A673 (cell line): ENCODE measurements around the gene MFRP. TPM values are rescaled to one million over a fixed set of nuclear protein-coding genes. Genes with fewer than 3 reads are reported as not detected.

Source experiments
- BruUV-seq: library from RNA; stranded (reverse); fragments of 400-500 nt; replicated peaks from 2 replicates; lab custom pipeline; 2021; lab: Mats Ljungman, UMichigan
- CTCF ChIA-PET: fragments of 300-600 bp; sonication (Branson Sonifier 250); formaldehyde crosslinking; loops from one replicate; lab custom pipeline; 2022; ENCODE audit warnings: antibody characterized with exemption; lab: Charles Lee
- POLR2A ChIA-PET: fragments of 300-600 bp; sonication (Branson Sonifier 250); formaldehyde crosslinking; loops from one replicate; lab custom pipeline; 2022; ENCODE audit warnings: antibody characterized with exemption; ENCODE audit not compliant: low non-redundant PET; lab: Charles Lee
- DNase-seq: peaks from one replicate; pipeline ENCODE4 v3.0.0-alpha.2; 2015; ENCODE audit warnings: low spot score
- H3K27ac ChIP-seq: fragments of 200-600 bp; sonication (generic); 2 replicates; pipeline ENCODE4 v1.5.1; 2016; ENCODE audit warnings: mixed run types, low read depth, mild to moderate bottlenecking, mixed read lengths, antibody characterized with exemption, low read length; ENCODE audit not compliant: poor library complexity, severe bottlenecking
- H3K27me3 ChIP-seq: fragments of 200-600 bp; sonication (generic); replicated peaks from 2 replicates; pipeline ENCODE4 v1.6.1; 2017; ENCODE audit warnings: mixed run types, low read depth, mild to moderate bottlenecking, mixed read lengths, antibody characterized with exemption, low read length; ENCODE audit not compliant: insufficient read depth, poor library complexity
- H3K36me3 ChIP-seq: fragments of 200-600 bp; sonication (generic); 2 replicates; pipeline ENCODE4 v1.6.1; 2016; ENCODE audit warnings: mixed run types, mild to moderate bottlenecking, mixed read lengths, antibody characterized with exemption, low read length; ENCODE audit not compliant: insufficient read depth, poor library complexity, severe bottlenecking
- H3K4me1 ChIP-seq: fragments of 200-600 bp; sonication (generic); 2 replicates; pipeline ENCODE4 v1.6.1; 2017; ENCODE audit warnings: mixed run types, mild to moderate bottlenecking, mixed read lengths, antibody characterized with exemption, low read length; ENCODE audit not compliant: insufficient read depth, poor library complexity, severe bottlenecking
- H3K4me3 ChIP-seq: fragments of 200-600 bp; sonication (generic); 2 replicates; pipeline ENCODE4 v1.5.1; 2016; ENCODE audit warnings: low read depth, mixed run types, mild to moderate bottlenecking, mixed read lengths, low read length; ENCODE audit not compliant: poor library complexity, severe bottlenecking
- H3K9me3 ChIP-seq: fragments of 200-600 bp; sonication (generic); 2 replicates; pipeline ENCODE4 v1.6.1; 2016; ENCODE audit warnings: mixed run types, low read depth, mild to moderate bottlenecking, mixed read lengths, antibody characterized with exemption, low read length; ENCODE audit not compliant: poor library complexity, severe bottlenecking
- EZH2 ChIP-seq: fragments of 200-600 bp; sonication (generic); IDR thresholded peaks from 2 replicates; pipeline ENCODE4 v1.6.1; 2017; ENCODE audit warnings: borderline replicate concordance, low read depth, mild to moderate bottlenecking, mixed read lengths, antibody characterized with exemption, low read length; ENCODE audit not compliant: poor library complexity, severe bottlenecking
- intact Hi-C: fragments of 100-400 bp; cut with micrococcal nuclease; formaldehyde crosslinking; loops from one replicate; pipeline ENCODE4 v1.10.0; 2022; ENCODE audit not compliant: unreplicated experiment
- total RNA-seq: library from RNA; stranded (reverse); gene quantifications from 2 replicates; pipeline ENCODE4 v1.2.3, GENCODE V29; 2021
- TF ChIP-seq, protein P1 (sequence below): fragments of 300-800, 200-600 bp; sonication (generic); conservative IDR thresholded peaks from 2 replicates; pipeline ENCODE4 v1.5.1; 2017; ENCODE audit warnings: low read depth, mild to moderate bottlenecking, antibody characterized with exemption, low read length, moderate library complexity, mixed read lengths

MFRP gene
- total RNA-seq, 1 experiment from 2014 or later, result not detected

DNA sequence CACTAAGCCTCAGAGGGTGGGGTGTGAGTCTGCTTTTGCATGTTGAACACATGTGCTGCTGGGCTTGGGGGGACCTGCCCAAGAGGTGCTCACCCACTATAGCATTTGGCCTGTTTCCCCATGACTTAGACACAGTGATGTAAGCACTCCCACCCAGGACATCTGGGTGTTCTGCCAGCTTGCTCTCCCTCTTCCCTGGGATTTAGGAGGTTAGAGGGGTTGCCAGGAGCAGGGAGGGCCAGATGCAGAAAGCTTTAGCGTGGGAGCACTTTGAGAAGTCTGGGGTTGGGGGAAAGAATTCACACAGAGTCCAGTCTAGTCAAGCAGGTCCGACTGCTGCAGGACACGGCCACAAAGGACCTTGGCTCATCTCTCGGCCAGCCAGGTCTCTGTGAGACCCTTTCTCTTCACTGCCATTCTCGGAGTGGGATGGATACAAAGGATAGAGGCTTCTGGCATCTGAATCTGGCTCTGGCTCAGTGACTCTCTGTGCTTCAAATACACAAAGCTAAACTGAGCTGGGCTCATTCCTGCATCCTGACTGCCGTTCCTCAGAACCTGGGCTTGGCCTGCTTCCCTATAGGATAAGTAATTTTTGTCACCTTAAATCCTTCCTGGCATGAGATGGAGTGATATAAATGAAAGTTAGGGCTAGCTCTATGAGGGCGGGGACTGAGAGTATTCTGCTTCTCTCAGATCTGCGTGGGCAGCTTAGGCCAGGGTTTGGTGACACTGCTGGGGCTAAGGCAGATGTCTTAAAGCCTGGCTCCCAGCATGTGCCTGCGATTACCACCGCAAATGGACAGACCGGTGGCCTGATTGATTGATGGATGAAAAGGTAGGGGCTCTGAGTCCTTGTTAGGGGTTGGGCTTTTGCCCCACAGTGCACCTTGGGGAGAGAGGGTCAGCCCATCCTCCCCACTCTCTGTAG lies 20.4 kb upstream of the MFRP start:
- Histone ChIP-seq H3K27ac (no peak overlapping the region), H3K36me3 (no peaks in the 10 kb centered on the region), H3K4me1 (peaks cover 44% of the 10 kb centered on the region), H3K9me3 (no peaks in the 10 kb centered on the region), H3K4me3 (no peak overlapping the region), H3K27me3 (no peaks in the 10 kb centered on the region)
- no TSS peak for BruUV-seq
- no peak for DNase-seq
- POLR2A ChIA-PET, result no interaction called here
- CTCF ChIA-PET, result no interaction called here
- TF ChIP-seq, protein P1, sequence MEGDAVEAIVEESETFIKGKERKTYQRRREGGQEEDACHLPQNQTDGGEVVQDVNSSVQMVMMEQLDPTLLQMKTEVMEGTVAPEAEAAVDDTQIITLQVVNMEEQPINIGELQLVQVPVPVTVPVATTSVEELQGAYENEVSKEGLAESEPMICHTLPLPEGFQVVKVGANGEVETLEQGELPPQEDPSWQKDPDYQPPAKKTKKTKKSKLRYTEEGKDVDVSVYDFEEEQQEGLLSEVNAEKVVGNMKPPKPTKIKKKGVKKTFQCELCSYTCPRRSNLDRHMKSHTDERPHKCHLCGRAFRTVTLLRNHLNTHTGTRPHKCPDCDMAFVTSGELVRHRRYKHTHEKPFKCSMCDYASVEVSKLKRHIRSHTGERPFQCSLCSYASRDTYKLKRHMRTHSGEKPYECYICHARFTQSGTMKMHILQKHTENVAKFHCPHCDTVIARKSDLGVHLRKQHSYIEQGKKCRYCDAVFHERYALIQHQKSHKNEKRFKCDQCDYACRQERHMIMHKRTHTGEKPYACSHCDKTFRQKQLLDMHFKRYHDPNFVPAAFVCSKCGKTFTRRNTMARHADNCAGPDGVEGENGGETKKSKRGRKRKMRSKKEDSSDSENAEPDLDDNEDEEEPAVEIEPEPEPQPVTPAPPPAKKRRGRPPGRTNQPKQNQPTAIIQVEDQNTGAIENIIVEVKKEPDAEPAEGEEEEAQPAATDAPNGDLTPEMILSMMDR, result no peak
- no peak for TF ChIP-seq EZH2
- intact Hi-C loops, result no loop called here

DNA sequence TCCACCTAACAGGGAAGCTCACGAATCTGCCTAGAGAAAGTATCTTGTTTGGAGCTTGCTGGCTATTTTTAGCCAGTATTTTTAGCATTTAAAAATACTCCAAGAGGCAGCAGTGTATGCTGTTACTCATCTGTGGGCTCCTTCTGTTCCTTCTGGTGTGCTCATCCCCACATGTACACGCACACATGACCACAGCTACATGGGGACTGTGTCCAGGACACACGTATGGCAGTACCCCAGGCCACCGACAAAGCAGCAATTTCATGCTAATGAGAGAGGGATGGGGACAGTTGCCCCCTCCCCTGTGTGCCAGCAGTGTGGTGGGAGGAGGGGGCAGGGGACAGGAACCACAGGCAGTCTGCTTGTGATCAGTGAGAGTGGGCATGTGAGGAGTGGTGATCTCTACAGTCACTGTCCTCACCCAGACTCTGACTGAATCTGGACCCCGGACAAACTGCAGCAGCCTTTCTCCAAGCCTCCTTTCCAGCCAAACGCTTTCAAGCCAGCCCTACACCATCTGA lies 18.6 kb upstream of the MFRP start:
- intact Hi-C loops, result no loop called here
- Histone ChIP-seq H3K9me3 (no peaks in the 10 kb centered on the region), H3K27ac (no peak overlapping the region), H3K36me3 (no peaks in the 10 kb centered on the region), H3K27me3 (no peaks in the 10 kb centered on the region), H3K4me3 (no peak overlapping the region), H3K4me1 (peaks cover 45% of the 10 kb centered on the region)
- TF ChIP-seq EZH2, result no peak
- TF ChIP-seq, protein P1, result no peak
- CTCF ChIA-PET, result interaction anchor here (0.6 kb wide), 1 partner anchor 9 kb away, joined by 3 read pairs; no protein-coding TSS in a partner anchor
- no TSS peak for BruUV-seq
- POLR2A ChIA-PET, result no interaction called here
- DNase-seq, result no peak

DNA sequence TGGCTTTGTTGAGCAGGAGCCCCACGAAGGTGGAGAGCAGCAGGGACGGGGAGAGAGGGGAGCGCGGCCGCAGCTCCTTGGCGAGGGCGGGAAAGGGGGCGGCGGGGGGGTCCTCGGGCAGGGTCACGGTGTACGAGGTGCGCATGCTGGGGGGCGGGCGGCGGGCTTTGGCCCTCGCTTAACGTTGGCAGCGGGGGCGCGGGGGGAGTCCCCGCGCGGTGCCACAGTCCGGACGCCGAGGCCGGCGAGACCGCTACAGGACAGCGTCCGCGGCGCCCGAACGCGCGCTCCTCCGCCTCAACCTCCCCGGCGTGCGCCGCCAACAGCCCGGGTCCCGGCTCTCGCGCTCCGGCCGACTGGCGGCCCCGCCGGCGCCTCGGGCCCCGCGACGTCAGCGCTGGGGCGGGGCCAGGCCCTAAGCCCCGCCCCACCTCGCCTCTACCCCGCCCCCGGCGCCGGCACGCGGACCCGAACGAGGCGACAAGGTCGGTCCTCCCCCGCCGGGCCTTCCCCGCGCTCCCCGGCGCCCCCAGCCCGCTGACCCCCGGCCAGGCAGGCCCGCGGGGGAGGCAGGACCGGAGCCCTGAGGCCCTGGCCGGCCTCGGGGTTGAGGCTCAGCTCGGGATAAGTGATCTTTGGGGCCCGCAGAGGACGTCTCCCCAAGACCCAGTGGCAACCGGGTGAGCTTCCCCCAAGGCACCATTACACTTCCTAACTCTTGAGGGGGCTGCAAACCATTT lies 17.5 kb upstream of the MFRP start:
- peaks cover 38% of the 10 kb centered on the region for H3K4me1 ChIP-seq
- H3K36me3 ChIP-seq, result no peaks in the 10 kb centered on the region
- TF ChIP-seq EZH2, result no peak
- TF ChIP-seq, protein P1, result no peak
- no peaks in the 10 kb centered on the region for H3K9me3 ChIP-seq
- CTCF ChIA-PET, result interaction anchor here (0.6 kb wide), 3 partner anchors 8 to 137 kb away, joined by 3 to 8 read pairs (median 4); no protein-coding TSS in a partner anchor
- H3K27ac ChIP-seq, result peak overlapping the region; percentile 35
- no TSS peak for BruUV-seq
- no peaks in the 10 kb centered on the region for H3K27me3 ChIP-seq
- DNase-seq, result peak; percentile 68
- peak overlapping the region; percentile 44 for H3K4me3 ChIP-seq
- POLR2A ChIA-PET, result interaction anchor here (0.6 kb wide), 1 partner anchor 30 kb away, joined by 3 read pairs; the partner anchor contains the start of gene RNF26
- intact Hi-C loops, result no loop called here
